ENCODE results near the gene NMRK1. TPM values are rescaled to one million over a fixed set of nuclear protein-coding genes. Genes with fewer than 3 reads are reported as not detected.

NMRK1 gene
- total and polyA plus RNA-seq, 2 donors (not counting 3 experiments of a cell fraction or from before 2014, with no cell fraction given): 24.3 to 32.6 TPM

- H3K9ac ChIP-seq (replicated peaks; ENCODE audit: extremely low read depth, insufficient read depth, low read length): no peak overlapping the region
- dilution Hi-C loops (cut with MboI; ENCODE audit: extremely low pct_ligation_motif_present, low sequenced_read_pairs) (no loop called here), intact Hi-C loops (cut with micrococcal nuclease) (no loop called here)
- H3K79me2 ChIP-seq (ENCODE audit: control insufficient read depth, insufficient read depth, low read length): no peaks in the 10 kb centered on the region
- no peaks in the 10 kb centered on the region for H3K9me3 ChIP-seq (replicated peaks; ENCODE audit: control insufficient read depth, insufficient read depth, low read length)
- FAIRE-seq (no peak), DNase-seq (ENCODE audit: low read depth, low spot score) (no peak)
- peaks cover 4 to 8% of the 10 kb centered on the region in 2 experiments for H3K27me3 ChIP-seq (ENCODE audit: control insufficient read depth in 2 of 2, insufficient read depth in 2 of 2, low read length in 2 of 2)
- no peak overlapping the region for H3K4me2 ChIP-seq (ENCODE audit: insufficient read depth, low read length)
- H3K4me1 ChIP-seq (ENCODE audit: control insufficient read depth, extremely low read depth, insufficient read depth, low read length): no peaks in the 10 kb centered on the region
- no TSS peak for BruUV-seq (replicated peaks)
- no peak overlapping the region for H3K27ac ChIP-seq (ENCODE audit: insufficient read depth, low read depth, low read length)
- H2AFZ ChIP-seq (ENCODE audit: low read depth, low read length): no peak overlapping the region
- H3K36me3 ChIP-seq (ENCODE audit: control insufficient read depth in 2 of 2, extremely low read depth in 1 of 2, insufficient read depth in 2 of 2, low read length in 2 of 2): no peaks in the 10 kb centered on the region
- no peak overlapping the region for H3K4me3 ChIP-seq (replicated peaks in 1 of 3; ENCODE audit: insufficient read depth in 1 of 3, low read depth in 1 of 3, low read length in 3 of 3)
- TF ChIP-seq, protein P1, sequence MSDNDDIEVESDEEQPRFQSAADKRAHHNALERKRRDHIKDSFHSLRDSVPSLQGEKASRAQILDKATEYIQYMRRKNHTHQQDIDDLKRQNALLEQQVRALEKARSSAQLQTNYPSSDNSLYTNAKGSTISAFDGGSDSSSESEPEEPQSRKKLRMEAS (IDR thresholded peaks at IDR 0.05; ENCODE audit: insufficient read depth, insufficient read length): no peak
- no peak for TF ChIP-seq EZH2 (IDR thresholded peaks at IDR 0.05; ENCODE audit: borderline replicate concordance, low read depth, low read length, severe bottlenecking)
- no peaks in the 10 kb centered on the region for H4K20me1 ChIP-seq (replicated peaks; ENCODE audit: control insufficient read depth, extremely low read depth, insufficient read depth, low read length)
- no peaks in the 10 kb centered on the region for H3K9me1 ChIP-seq (replicated peaks; ENCODE audit: control insufficient read depth, extremely low read depth, insufficient read depth, low read length)
- POLR2A ChIA-PET: no interaction called here
- CTCF ChIA-PET: no interaction called here
These were observed 46.9 kb downstream of the NMRK1 start for GRCh38 chr9:75041041-75041440.

DNA sequence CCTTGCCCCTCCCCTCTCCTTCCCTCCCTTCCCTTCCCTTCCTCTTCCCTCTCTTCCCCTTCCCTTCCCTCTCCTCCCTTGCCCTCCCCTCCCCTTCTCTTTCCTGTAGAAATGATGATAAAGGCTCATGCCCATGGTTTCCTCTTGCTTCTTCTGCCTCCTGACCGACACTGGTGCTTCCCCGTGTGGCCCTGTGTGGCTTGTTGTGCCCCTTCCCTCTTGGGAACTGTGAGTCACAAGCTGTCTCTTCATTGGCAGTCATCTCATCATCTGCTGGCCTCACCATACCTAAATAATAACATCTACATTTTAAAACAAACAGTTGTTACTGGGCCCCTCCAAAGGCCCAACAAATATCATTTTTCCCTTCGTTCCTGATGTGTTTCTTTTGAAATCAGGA lies 48.2 kb downstream of the NMRK1 start:
- no peak overlapping the region for H2AFZ ChIP-seq (ENCODE audit: low read depth, low read length)
- H3K4me1 ChIP-seq (ENCODE audit: control insufficient read depth, extremely low read depth, insufficient read depth, low read length): no peaks in the 10 kb centered on the region
- H3K27ac ChIP-seq (ENCODE audit: insufficient read depth, low read depth, low read length): no peak overlapping the region
- H3K9ac ChIP-seq (replicated peaks; ENCODE audit: extremely low read depth, insufficient read depth, low read length): no peak overlapping the region
- no peaks in the 10 kb centered on the region for H3K79me2 ChIP-seq (ENCODE audit: control insufficient read depth, insufficient read depth, low read length)
- BruUV-seq (replicated peaks): no TSS peak
- dilution Hi-C loops (cut with MboI; ENCODE audit: extremely low pct_ligation_motif_present, low sequenced_read_pairs): no loop called here
- H4K20me1 ChIP-seq (replicated peaks; ENCODE audit: control insufficient read depth, extremely low read depth, insufficient read depth, low read length): no peaks in the 10 kb centered on the region
- no peaks in the 10 kb centered on the region for H3K9me3 ChIP-seq (replicated peaks; ENCODE audit: control insufficient read depth, insufficient read depth, low read length)
- peaks cover 8 to 12% of the 10 kb centered on the region in 2 experiments for H3K27me3 ChIP-seq (ENCODE audit: control insufficient read depth in 2 of 2, insufficient read depth in 2 of 2, low read length in 2 of 2)
- ChIA-PET POLR2A (no interaction called here), CTCF (interaction anchor here (1.0 kb wide), 1 partner anchor 9 kb away, joined by 3 read pairs; no protein-coding TSS in a partner anchor)
- no peak for TF ChIP-seq POLR2A (IDR thresholded peaks at IDR 0.05; ENCODE audit: low read depth, low read length)
- TF ChIP-seq CTCF (IDR thresholded peaks at IDR 0.05; ENCODE audit: extremely low read depth in 1 of 2, insufficient read depth in 1 of 2, low read depth in 1 of 2, low read length in 2 of 2): no peak
- no peak for TF ChIP-seq JUN (IDR thresholded peaks at IDR 0.05; ENCODE audit: borderline replicate concordance, insufficient read depth, insufficient read length, low read depth)
- TF ChIP-seq, protein P1 (IDR thresholded peaks at IDR 0.05; ENCODE audit: insufficient read depth, insufficient read length): no peak
- TF ChIP-seq POLR2AphosphoS5 (IDR thresholded peaks at IDR 0.05; ENCODE audit: insufficient read depth, low read depth, low read length): no peak
- no peak for TF ChIP-seq MYC (IDR thresholded peaks at IDR 0.05; ENCODE audit: low read depth, low read length)
- no peak for TF ChIP-seq GATA2 (IDR thresholded peaks at IDR 0.05; ENCODE audit: insufficient read depth, insufficient read length, low read depth, low read length)
- H3K36me3 ChIP-seq (ENCODE audit: control insufficient read depth in 2 of 2, extremely low read depth in 1 of 2, insufficient read depth in 2 of 2, low read length in 2 of 2): no peaks in the 10 kb centered on the region
- intact Hi-C loops (cut with micrococcal nuclease): no loop called here
- no peak overlapping the region for H3K4me3 ChIP-seq (replicated peaks in 1 of 3; ENCODE audit: insufficient read depth in 1 of 3, low read depth in 1 of 3, low read length in 3 of 3)
- FAIRE-seq: no peak
- no peak overlapping the region for H3K4me2 ChIP-seq (ENCODE audit: insufficient read depth, low read length)
- DNase-seq (ENCODE audit: low read depth, low spot score): no peak
- no peaks in the 10 kb centered on the region for H3K9me1 ChIP-seq (replicated peaks; ENCODE audit: control insufficient read depth, extremely low read depth, insufficient read depth, low read length)

All from endothelial cell of umbilical vein (primary cell).